Thyroid gland (tissue), 4 donors: Measurements from ENCODE around the gene ABR. TPM values are rescaled to one million over a fixed set of nuclear protein-coding genes. Genes with fewer than 3 reads are reported as not detected.
"Not testable (repeated sequence)": the region's sequence is repeated elsewhere in the genome, so short reads cannot be mapped to it uniquely, and the experiment has no call there.

ENCODE experiments used
- DNase-seq, 2 donors: peaks; one replicate each; pipeline ENCODE4 v3.0.0-alpha.2; 2019
- H3K27ac ChIP-seq, 3 donors: fragments of 200-600 bp; sonication (generic); 1 replicate in 2 of 3; 2 replicates in 1 of 3; pipeline ENCODE4 v1.5.1; 2016 to 2019; ENCODE audit warnings: mild to moderate bottlenecking in 1 of 3, moderate library complexity in 1 of 3
- H3K27me3 ChIP-seq: fragments of 200-600 bp; sonication (generic); one replicate; pipeline ENCODE4 v1.5.1; 2019
- H3K36me3 ChIP-seq, 2 donors: fragments of 200-600 bp; sonication (generic); one replicate each; pipeline ENCODE4 v1.5.1; 2016 to 2019
- H3K4me1 ChIP-seq, 2 donors: fragments of 200-600 bp; sonication (generic); one replicate each; pipeline ENCODE4 v1.5.1; 2017 to 2019
- H3K4me3 ChIP-seq, 3 donors: fragments of 200-600 bp; sonication (generic); replicated peaks in 1 of 3; 1 replicate in 2 of 3; 2 replicates in 1 of 3; pipeline ENCODE4 v1.5.1; 2016; ENCODE audit warnings: mild to moderate bottlenecking in 1 of 3
- H3K9me3 ChIP-seq: fragments of 200-600 bp; sonication (generic); one replicate; pipeline ENCODE4 v1.5.1; 2017
- CTCF ChIP-seq, 6 experiments: fragments of 200-600 bp in 3 of 6; fragments of 450-650 bp in 3 of 6; sonication (generic) in 3 of 6; IDR thresholded peaks; one replicate each; pipeline ENCODE4 v1.5.1; 2016 to 2019; ENCODE audit warnings: antibody characterized with exemption in 6 of 6, mild to moderate bottlenecking in 2 of 6, inconsistent platforms in 1 of 6, moderate library complexity in 1 of 6
- POLR2A ChIP-seq, 2 donors: fragments of 450-650 bp; IDR thresholded peaks; one replicate each; pipeline ENCODE4 v1.6.1; 2017; ENCODE audit warnings: antibody characterized with exemption in 2 of 2, mild to moderate bottlenecking in 2 of 2, moderate library complexity in 1 of 2
- WGBS, 2 donors: methylation state at CpG; one replicate each; pipeline ENCODE4 v1.1.5; 2017; 5-methylcytosine and 5-hydroxymethylcytosine counted together
- intact Hi-C: fragments of 100-400 bp; cut with DNase I; formaldehyde crosslinking; loops from one replicate; pipeline ENCODE4 v1.15.1; 2023
- total RNA-seq, 4 donors: library from RNA; depleted of rRNA; stranded (reverse); fragments of >200 nt; gene quantifications; one replicate each; pipeline ENCODE4 v1.2.3, GENCODE V29; 2016

Gene ABR
- total RNA-seq, 4 donors from 2014 or later = 23.7 to 33.7 (median 31.5) TPM

- WGBS, 2 donors = 73 to 78% methylated on average over 18 of the region's 18 CpGs
- H3K27ac ChIP-seq = peak overlapping the region in 1 of 3 donors; percentile 5
- H3K9me3 ChIP-seq = no peaks in the 10 kb centered on the region
- peaks cover 22 to 72% of the 10 kb centered on the region in 2 donors for H3K4me1 ChIP-seq
- peaks cover 16 to 24% of the 10 kb centered on the region in 2 donors for H3K36me3 ChIP-seq
- H3K4me3 ChIP-seq = no peak overlapping the region
- no peak for DNase-seq
- no peaks in the 10 kb centered on the region for H3K27me3 ChIP-seq
- intact Hi-C loops = no loop called here
- TF ChIP-seq CTCF (IDR thresholded peaks at IDR 0.05) (no peak), POLR2A (IDR thresholded peaks at IDR 0.05) (no peak)
Observed at GRCh38 chr17:1001640-1002411, 178.0 kb downstream of the ABR start.

- no peak for DNase-seq
- Histone ChIP-seq H3K27me3 (no peaks in the 10 kb centered on the region), H3K4me3 (no peak overlapping the region), H3K4me1 (peaks cover 15 to 64% of the 10 kb centered on the region in 2 donors), H3K36me3 (peaks cover 16 to 24% of the 10 kb centered on the region in 2 donors), H3K9me3 (no peaks in the 10 kb centered on the region), H3K27ac (no peak overlapping the region)
- 68 to 77% methylated on average over 10 to 15 of the region's 15 CpGs for WGBS, 2 donors
- intact Hi-C loops = no loop called here
- TF ChIP-seq POLR2A (IDR thresholded peaks at IDR 0.05) = no peak
- TF ChIP-seq CTCF (IDR thresholded peaks at IDR 0.05) = no peak
Observed at GRCh38 chr17:1000597-1001461, 179.0 kb downstream of the ABR start.

- WGBS, 2 donors = 56 to 60% methylated on average over 2 of the region's 2 CpGs
- Histone ChIP-seq H3K4me3 (no peak overlapping the region), H3K9me3 (no peaks in the 10 kb centered on the region), H3K4me1 (peaks cover 10 to 38% of the 10 kb centered on the region in 2 donors), H3K27me3 (no peaks in the 10 kb centered on the region), H3K36me3 (peaks cover 16 to 24% of the 10 kb centered on the region in 2 donors), H3K27ac (no peak overlapping the region)
- intact Hi-C loops = no loop called here
- no peak for TF ChIP-seq POLR2A (IDR thresholded peaks at IDR 0.05)
- TF ChIP-seq CTCF (IDR thresholded peaks at IDR 0.05) = no peak
- no peak for DNase-seq
Observed at GRCh38 chr17:998111-998510, 181.7 kb downstream of the ABR start.

GRCh38 chr17:996554-997344 lies 183.0 kb downstream of the ABR start, which contains the start of gene TIMM22:
TSS of gene TIMM22 (plus strand) at chr17:997129. CDS start at chr17:997143, 14 bp downstream.
- Histone ChIP-seq H3K27ac (peak within 1 kb of the TSS; percentile 85 to 93 (median 89)), H3K9me3 (no peaks in the 10 kb centered on the region), H3K27me3 (no peaks in the 10 kb centered on the region), H3K4me3 (peak within 1 kb of the TSS; percentile 83 to 94 (median 85)), H3K36me3 (peaks cover 16 to 17% of the 10 kb centered on the region in 2 donors), H3K4me1 (peaks cover 10 to 27% of the 10 kb centered on the region in 2 donors)
- 1% methylated on average over 28 to 68 of the region's 71 CpGs for WGBS, 2 donors
- peak; percentile 91 to 94 for DNase-seq
- intact Hi-C loops = no loop called here
- TF ChIP-seq CTCF (IDR thresholded peaks at IDR 0.05) = peak; percentile 79 to 99 (median 95)
- TF ChIP-seq POLR2A (IDR thresholded peaks at IDR 0.05) = peak in 1 of 2 donors; percentile 76

GRCh38 chr17:995324-995723 lies 184.5 kb downstream of the ABR start:
- H3K27me3 ChIP-seq, intact Hi-C loops, H3K9me3 ChIP-seq, H3K36me3 ChIP-seq, DNase-seq, H3K4me3 ChIP-seq, H3K27ac ChIP-seq: not testable (repeated sequence)
- 82% methylated on average over 8 of the region's 8 CpGs for WGBS, 2 donors
- H3K4me1 ChIP-seq = peaks cover 10 to 16% of the 10 kb centered on the region in 2 donors
